H1 (cell line): Measurements from ENCODE around the gene ZBED5. TPM values are rescaled to one million over a fixed set of nuclear protein-coding genes. Genes with fewer than 3 reads are reported as not detected.

ENCODE experiments used
- CTCF ChIA-PET: fragments of 300-600 bp; sonication (Branson Sonifier 250); formaldehyde crosslinking; loops from one replicate; lab custom pipeline; 2021; ENCODE audit not compliant: partially characterized antibody; lab: Charles Lee
- POLR2A ChIA-PET: fragments of 300-600 bp; sonication (Branson Sonifier 250); formaldehyde crosslinking; loops from one replicate; lab custom pipeline; 2021; ENCODE audit warnings: inconsistent platforms; ENCODE audit not compliant: partially characterized antibody; lab: Charles Lee
- DNase-seq, 2 experiments: peaks; one replicate each; pipeline versions ENCODE4 v3.0.0 to v3.0.0-alpha.2; 2010 to 2022; ENCODE audit warnings: low spot score in 2 of 2, low read depth in 1 of 2, mixed read lengths in 1 of 2
- FAIRE-seq: peaks from 2 replicates; lab custom pipeline; 2011; peaks lifted over from hg19 to GRCh38; lab: Jason Lieb, UNC
- H2AFZ ChIP-seq: 2 replicates; pipeline ENCODE4 v1.8.1; 2012; ENCODE audit warnings: low read length, inconsistent platforms
- H2AK5ac ChIP-seq: 2 replicates; pipeline ENCODE4 v1.6.1; 2013; ENCODE audit warnings: low read depth, low read length
- H2BK120ac ChIP-seq: replicated peaks from 2 replicates; pipeline ENCODE3; 2013; ENCODE audit warnings: low read depth, low read length, inconsistent platforms
- H2BK12ac ChIP-seq: 2 replicates; pipeline ENCODE4 v1.6.1; 2013; ENCODE audit warnings: low read depth, low read length
- H2BK15ac ChIP-seq: 2 replicates; pipeline ENCODE4 v1.6.1; 2013; ENCODE audit warnings: low read length
- H2BK20ac ChIP-seq: 2 replicates; pipeline ENCODE4 v1.6.1; 2013; ENCODE audit warnings: low read length
- H2BK5ac ChIP-seq: 2 replicates; pipeline ENCODE4 v1.6.1; 2013; ENCODE audit warnings: low read depth, low read length
- H3K14ac ChIP-seq: 2 replicates; pipeline ENCODE4 v1.6.1; 2013; ENCODE audit warnings: inconsistent platforms; ENCODE audit not compliant: insufficient read length
- H3K18ac ChIP-seq: 2 replicates; pipeline ENCODE4 v1.6.1; 2013; ENCODE audit warnings: low read length; ENCODE audit errors: extremely low read depth
- H3K23ac ChIP-seq: 2 replicates; pipeline ENCODE4 v1.6.1; 2013; ENCODE audit warnings: inconsistent platforms; ENCODE audit not compliant: insufficient read length
- H3K23me2 ChIP-seq: 2 replicates; pipeline ENCODE4 v1.6.1; 2013; ENCODE audit warnings: low read depth, low read length
- H3K27ac ChIP-seq: 2 replicates; pipeline ENCODE4 v1.6.1; 2011; ENCODE audit warnings: low read depth, low read length, inconsistent platforms
- H3K27me3 ChIP-seq, 4 experiments: replicated peaks in 1 of 4; 1 replicate in 1 of 4; 2 replicates in 3 of 4; pipeline versions ENCODE4 v1.6.1 to v1.8.1; 2011 to 2013; ENCODE audit warnings: low read length in 3 of 4, mild to moderate bottlenecking in 3 of 4, inconsistent platforms in 2 of 4, mixed read lengths in 2 of 4, moderate library complexity in 1 of 4; ENCODE audit not compliant: control insufficient read depth in 3 of 4, insufficient read depth in 3 of 4; ENCODE audit errors: extremely low read depth in 1 of 4
- H3K36me3 ChIP-seq, 4 experiments: 2 replicates each; pipeline versions ENCODE4 v1.6.1 to v1.8.1; 2011 to 2013; ENCODE audit warnings: mild to moderate bottlenecking in 4 of 4, low read length in 3 of 4, moderate library complexity in 2 of 4, control low read depth in 1 of 4, inconsistent platforms in 1 of 4; ENCODE audit not compliant: insufficient read depth in 4 of 4, control insufficient read depth in 2 of 4
- H3K4ac ChIP-seq: replicated peaks from 2 replicates; pipeline ENCODE3; 2013; ENCODE audit warnings: low read length, low read depth, mixed read lengths, inconsistent platforms; ENCODE audit not compliant: insufficient read length
- H3K4me1 ChIP-seq, 4 experiments: replicated peaks in 1 of 4; 1 replicate in 1 of 4; 2 replicates in 3 of 4; pipeline versions ENCODE4 v1.6.1 to v1.8.1; 2011 to 2013; ENCODE audit warnings: low read length in 3 of 4, inconsistent platforms in 2 of 4, mixed read lengths in 1 of 4; ENCODE audit not compliant: insufficient read depth in 4 of 4, control insufficient read depth in 3 of 4
- H3K4me2 ChIP-seq, 2 experiments: 2 replicates each; pipeline versions ENCODE4 v1.6.1 to v1.8.1; 2011 to 2013; ENCODE audit warnings: low read depth in 2 of 2, low read length in 2 of 2, control low read depth in 1 of 2, inconsistent platforms in 1 of 2, mild to moderate bottlenecking in 1 of 2; ENCODE audit not compliant: insufficient read depth in 1 of 2
- H3K4me3 ChIP-seq, 4 experiments: fragments of 200-600, 300-600 bp in 1 of 4; sonication (generic), shearing (Covaris generic), sonication (Bioruptor Twin) in 1 of 4; 2 replicates each; pipeline versions ENCODE4 v1.5.1 to v1.8.1; 2011 to 2016; ENCODE audit warnings: low read length in 4 of 4, low read depth in 3 of 4, control low read depth in 2 of 4, inconsistent platforms in 2 of 4, mild to moderate bottlenecking in 2 of 4, mixed read lengths in 1 of 4, moderate library complexity in 1 of 4; ENCODE audit not compliant: insufficient read depth in 2 of 4; ENCODE audit errors: extremely low read depth in 1 of 4
- H3K56ac ChIP-seq: replicated peaks from 2 replicates; pipeline ENCODE3; 2013; ENCODE audit warnings: low read depth, mild to moderate bottlenecking, mixed read lengths, low read length, inconsistent platforms; ENCODE audit not compliant: insufficient read length
- H3K79me1 ChIP-seq: 2 replicates; pipeline ENCODE4 v1.6.1; 2013; ENCODE audit warnings: low read depth, low read length, control low read depth
- H3K79me2 ChIP-seq, 2 experiments: 2 replicates each; pipeline versions ENCODE4 v1.6.1 to v1.8.1; 2012 to 2013; ENCODE audit warnings: low read length in 2 of 2, mild to moderate bottlenecking in 2 of 2, inconsistent platforms in 1 of 2; ENCODE audit not compliant: insufficient read depth in 2 of 2, control insufficient read depth in 1 of 2
- H3K9ac ChIP-seq, 4 experiments: replicated peaks in 1 of 4; 1 replicate in 1 of 4; 2 replicates in 3 of 4; pipeline versions ENCODE4 v1.6.1 to v1.8.1; 2011 to 2013; ENCODE audit warnings: low read depth in 3 of 4, low read length in 3 of 4, control low read depth in 2 of 4, mild to moderate bottlenecking in 2 of 4, moderate library complexity in 2 of 4, inconsistent platforms in 1 of 4; ENCODE audit errors: extremely low read depth in 1 of 4
- H3K9me3 ChIP-seq, 2 experiments: 2 replicates each; pipeline versions ENCODE4 v1.6.1 to v1.8.1; 2012 to 2013; ENCODE audit warnings: mild to moderate bottlenecking in 2 of 2, moderate library complexity in 2 of 2, control low read depth in 1 of 2, inconsistent platforms in 1 of 2, low read depth in 1 of 2, low read length in 1 of 2, mixed read lengths in 1 of 2; ENCODE audit not compliant: insufficient read depth in 2 of 2
- H4K20me1 ChIP-seq, 2 experiments: replicated peaks in 1 of 2; 2 replicates each; pipeline versions ENCODE3 to v1.8.1; 2011 to 2013; ENCODE audit warnings: inconsistent platforms in 2 of 2, low read length in 2 of 2, mild to moderate bottlenecking in 1 of 2; ENCODE audit not compliant: insufficient read depth in 2 of 2, control insufficient read depth in 1 of 2
- H4K5ac ChIP-seq: 2 replicates; pipeline ENCODE4 v1.6.1; 2013; ENCODE audit warnings: low read length, low read depth, mixed read lengths, inconsistent platforms; ENCODE audit not compliant: insufficient read length
- H4K8ac ChIP-seq: 2 replicates; pipeline ENCODE4 v1.8.0; 2013; ENCODE audit warnings: mild to moderate bottlenecking, moderate library complexity, low read length, inconsistent platforms; ENCODE audit not compliant: insufficient read depth; ENCODE audit errors: extremely low read depth
- H4K91ac ChIP-seq: replicated peaks from 2 replicates; pipeline ENCODE3; 2013; ENCODE audit warnings: low read length, mixed read lengths, inconsistent platforms; ENCODE audit not compliant: insufficient read length
- CBX5 ChIP-seq: fragments of 300-800, 300-1000 bp; sonication (generic); IDR thresholded peaks from 2 replicates; pipeline ENCODE4 v1.7.1; 2016; ENCODE audit warnings: antibody characterized with exemption, low read length, low read depth
- HDAC2 ChIP-seq, 2 experiments: fragments of 300-600 bp in 1 of 2; sonication (generic) in 1 of 2; IDR thresholded peaks; 2 replicates each; pipeline ENCODE4 v1.6.1; 2011 to 2012; ENCODE audit warnings: low read depth in 2 of 2, low read length in 2 of 2, mild to moderate bottlenecking in 2 of 2, moderate library complexity in 2 of 2, borderline replicate concordance in 1 of 2, inconsistent platforms in 1 of 2
- RBBP5 ChIP-seq: IDR thresholded peaks from 2 replicates; pipeline ENCODE4 v1.7.1; 2012; ENCODE audit warnings: low read depth, mild to moderate bottlenecking, inconsistent platforms, low read length, moderate library complexity, borderline replicate concordance
- SP2 ChIP-seq: IDR thresholded peaks from 2 replicates; pipeline ENCODE4 v1.6.1; 2012; ENCODE audit warnings: mild to moderate bottlenecking, low read length, inconsistent platforms
- TEAD4 ChIP-seq: IDR thresholded peaks from 2 replicates; pipeline ENCODE4 v1.6.1; 2012; ENCODE audit warnings: low read depth, low read length, inconsistent platforms, mixed read lengths
- WGBS, 2 experiments: shearing (Covaris generic) in 1 of 2; methylation state at CpG; one replicate each; pipeline versions ENCODE4 v1.1.6 to v1.1.7; 2013 to 2015; ENCODE audit warnings: low lambda C conversion rate in 2 of 2, mixed read lengths in 2 of 2, inconsistent platforms in 1 of 2, low coverage in 1 of 2, missing lambda C conversion rate in 1 of 2; ENCODE audit not compliant: insufficient replicate concordance in 2 of 2, insufficient coverage in 1 of 2, insufficient read length in 1 of 2; ENCODE audit errors: extremely low coverage in 1 of 2, missing lambda C conversion rate in 1 of 2; 5-methylcytosine and 5-hydroxymethylcytosine counted together
- polyA plus RNA-seq, 7 experiments: library from polyadenylated mRNA; depleted of rRNA in 3 of 7; stranded (reverse) in 5 of 7; unstranded in 2 of 7; fragments of >200 nt in 5 of 7; fragments of 200-250 nt in 2 of 7; gene quantifications; 1 replicate in 5 of 7; 2 replicates in 1 of 7; 4 replicates in 1 of 7; pipeline versions ENCODE4 v1.2.1 to v1.2.3, GENCODE V29; 2011 to 2013; ENCODE audit warnings: missing spikeins in 2 of 7, mixed read lengths in 2 of 7
- total RNA-seq: library from RNA; stranded (reverse); fragmentation: NEBNext Ultra II Directional; extraction: Animal tissue kit (Norgen Biotek cat#: 25700); gene quantifications from 2 replicates; pipeline ENCODE4 v1.2.1, GENCODE V29; 2021
- TF ChIP-seq, protein P1 (sequence below), 3 experiments: IDR thresholded peaks; 1 replicate in 2 of 3; 2 replicates in 1 of 3; pipeline versions ENCODE4 v1.5.1 to v1.6.1; 2011; ENCODE audit warnings: low read length in 3 of 3, mild to moderate bottlenecking in 3 of 3, inconsistent platforms in 2 of 3, low read depth in 1 of 3, moderate library complexity in 1 of 3; ENCODE audit not compliant: insufficient read depth in 1 of 3; ENCODE audit errors: control extremely low read depth in 1 of 3
- TF ChIP-seq, protein P2 (sequence below): IDR thresholded peaks from 2 replicates; pipeline ENCODE4 v1.6.1; 2011; ENCODE audit warnings: low read depth, mild to moderate bottlenecking, low read length; ENCODE audit not compliant: insufficient read depth

The ZBED5 gene
- total and polyA plus RNA-seq, 2 of the 8 experiments (the other 6 are each of a cell fraction or from before 2014, with no cell fraction given), result 54.2 to 94.7 TPM

DNA sequence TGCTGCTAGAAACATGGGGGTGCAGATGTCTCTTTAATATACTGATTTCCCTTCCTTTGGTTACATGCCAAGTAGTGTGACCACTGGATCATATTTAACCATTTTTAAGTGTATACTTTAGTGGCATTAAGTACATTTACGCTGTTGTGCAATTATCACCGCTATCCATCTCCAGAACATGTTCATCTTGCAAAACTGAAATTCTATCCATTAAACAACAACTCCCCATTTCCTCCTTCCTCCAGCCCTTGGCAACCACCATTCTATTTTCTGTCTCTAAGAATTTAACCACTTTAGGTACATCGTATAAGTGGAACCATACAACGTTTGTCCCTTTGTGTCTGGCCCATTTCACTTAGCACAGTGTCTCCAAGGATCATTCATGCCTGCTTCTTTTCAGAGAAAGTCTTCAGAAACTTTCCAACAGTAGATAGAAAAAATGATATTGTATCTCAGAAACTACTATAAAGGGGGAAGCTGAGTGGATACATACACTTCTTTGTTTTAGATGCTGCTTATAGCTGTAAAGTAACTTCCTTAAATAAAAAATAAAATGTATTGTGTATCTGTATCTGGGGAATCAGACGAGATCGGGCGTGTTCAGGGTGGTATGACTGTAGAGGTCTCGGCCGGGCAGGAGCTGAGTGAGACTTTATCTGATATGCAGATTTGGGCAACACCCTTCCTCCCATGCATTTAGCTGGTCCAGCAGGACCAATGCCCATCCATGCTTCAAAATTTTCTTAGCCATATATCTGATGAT, 44.6 kb upstream of the ZBED5 start:
- no peak overlapping the region for H3K18ac ChIP-seq
- TF ChIP-seq RBBP5 (no peak), TEAD4 (no peak), SP2 (no peak), CBX5 (no peak), HDAC2 (IDR thresholded peaks at IDR 0.05; ENCODE audit: borderline replicate concordance in 1 of 2, low read depth in 2 of 2, low read length in 2 of 2) (no peak)
- TF ChIP-seq, protein P1, sequence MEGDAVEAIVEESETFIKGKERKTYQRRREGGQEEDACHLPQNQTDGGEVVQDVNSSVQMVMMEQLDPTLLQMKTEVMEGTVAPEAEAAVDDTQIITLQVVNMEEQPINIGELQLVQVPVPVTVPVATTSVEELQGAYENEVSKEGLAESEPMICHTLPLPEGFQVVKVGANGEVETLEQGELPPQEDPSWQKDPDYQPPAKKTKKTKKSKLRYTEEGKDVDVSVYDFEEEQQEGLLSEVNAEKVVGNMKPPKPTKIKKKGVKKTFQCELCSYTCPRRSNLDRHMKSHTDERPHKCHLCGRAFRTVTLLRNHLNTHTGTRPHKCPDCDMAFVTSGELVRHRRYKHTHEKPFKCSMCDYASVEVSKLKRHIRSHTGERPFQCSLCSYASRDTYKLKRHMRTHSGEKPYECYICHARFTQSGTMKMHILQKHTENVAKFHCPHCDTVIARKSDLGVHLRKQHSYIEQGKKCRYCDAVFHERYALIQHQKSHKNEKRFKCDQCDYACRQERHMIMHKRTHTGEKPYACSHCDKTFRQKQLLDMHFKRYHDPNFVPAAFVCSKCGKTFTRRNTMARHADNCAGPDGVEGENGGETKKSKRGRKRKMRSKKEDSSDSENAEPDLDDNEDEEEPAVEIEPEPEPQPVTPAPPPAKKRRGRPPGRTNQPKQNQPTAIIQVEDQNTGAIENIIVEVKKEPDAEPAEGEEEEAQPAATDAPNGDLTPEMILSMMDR (IDR thresholded peaks at IDR 0.05; ENCODE audit: control extremely low read depth in 1 of 3, insufficient read depth in 1 of 3, low read depth in 1 of 3, low read length in 3 of 3), result no peak
- TF ChIP-seq, protein P2, sequence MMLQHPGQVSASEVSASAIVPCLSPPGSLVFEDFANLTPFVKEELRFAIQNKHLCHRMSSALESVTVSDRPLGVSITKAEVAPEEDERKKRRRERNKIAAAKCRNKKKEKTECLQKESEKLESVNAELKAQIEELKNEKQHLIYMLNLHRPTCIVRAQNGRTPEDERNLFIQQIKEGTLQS, result no peak
- H2BK5ac ChIP-seq, result no peak overlapping the region
- H3K36me3 ChIP-seq, result no peaks in the 10 kb centered on the region
- H3K23me2 ChIP-seq, result no peaks in the 10 kb centered on the region
- H3K4me3 ChIP-seq, result no peak overlapping the region
- H3K14ac ChIP-seq, result no peak overlapping the region
- H2BK120ac ChIP-seq, result no peak overlapping the region
- H3K79me1 ChIP-seq, result no peaks in the 10 kb centered on the region
- no peak overlapping the region for H2AFZ ChIP-seq
- no peak for FAIRE-seq
- no peaks in the 10 kb centered on the region for H4K20me1 ChIP-seq
- no peaks in the 10 kb centered on the region for H3K79me2 ChIP-seq
- H3K56ac ChIP-seq, result no peak overlapping the region
- H2BK15ac ChIP-seq, result no peak overlapping the region
- no peak overlapping the region for H3K23ac ChIP-seq
- WGBS, 2 experiments, result 90% methylated on average over 9 of the region's 9 CpGs; no CpG with 5 or more reads in 1 of the 2 experiments
- POLR2A ChIA-PET, result interaction anchor here (1.9 kb wide), 1 partner anchor 31 kb away, joined by 5 read pairs; no protein-coding TSS in a partner anchor
- DNase-seq, result no peak
- H4K91ac ChIP-seq, result no peak overlapping the region
- no peak overlapping the region for H2BK20ac ChIP-seq
- H3K4me1 ChIP-seq, result no peaks in the 10 kb centered on the region
- H3K9me3 ChIP-seq, result no peaks in the 10 kb centered on the region
- H2AK5ac ChIP-seq, result no peak overlapping the region
- H4K5ac ChIP-seq, result no peak overlapping the region
- no peaks in the 10 kb centered on the region for H3K27me3 ChIP-seq
- H3K9ac ChIP-seq, result no peak overlapping the region
- no peak overlapping the region for H3K4ac ChIP-seq
- CTCF ChIA-PET, result interaction anchor here (0.7 to 1.4 kb wide), 4 partner anchors 10 to 86 kb away, joined by 3 to 5 read pairs (median 4); no protein-coding TSS in a partner anchor
- no peak overlapping the region for H2BK12ac ChIP-seq
- H3K4me2 ChIP-seq, result no peak overlapping the region
- no peak overlapping the region; the same call in 1 of the 2 replicates for H4K8ac ChIP-seq
- H3K27ac ChIP-seq, result no peak overlapping the region
